ENCODE results near the gene TUT1. TPM values are rescaled to one million over a fixed set of nuclear protein-coding genes. Genes with fewer than 3 reads are reported as not detected.
A peak's percentile ranks its signal among the peaks of the same experiment; 100 is the strongest.

Gene TUT1
- total and polyA plus RNA-seq, 2 experiments from 2014 or later, result 6.1 to 12.1 TPM

DNA sequence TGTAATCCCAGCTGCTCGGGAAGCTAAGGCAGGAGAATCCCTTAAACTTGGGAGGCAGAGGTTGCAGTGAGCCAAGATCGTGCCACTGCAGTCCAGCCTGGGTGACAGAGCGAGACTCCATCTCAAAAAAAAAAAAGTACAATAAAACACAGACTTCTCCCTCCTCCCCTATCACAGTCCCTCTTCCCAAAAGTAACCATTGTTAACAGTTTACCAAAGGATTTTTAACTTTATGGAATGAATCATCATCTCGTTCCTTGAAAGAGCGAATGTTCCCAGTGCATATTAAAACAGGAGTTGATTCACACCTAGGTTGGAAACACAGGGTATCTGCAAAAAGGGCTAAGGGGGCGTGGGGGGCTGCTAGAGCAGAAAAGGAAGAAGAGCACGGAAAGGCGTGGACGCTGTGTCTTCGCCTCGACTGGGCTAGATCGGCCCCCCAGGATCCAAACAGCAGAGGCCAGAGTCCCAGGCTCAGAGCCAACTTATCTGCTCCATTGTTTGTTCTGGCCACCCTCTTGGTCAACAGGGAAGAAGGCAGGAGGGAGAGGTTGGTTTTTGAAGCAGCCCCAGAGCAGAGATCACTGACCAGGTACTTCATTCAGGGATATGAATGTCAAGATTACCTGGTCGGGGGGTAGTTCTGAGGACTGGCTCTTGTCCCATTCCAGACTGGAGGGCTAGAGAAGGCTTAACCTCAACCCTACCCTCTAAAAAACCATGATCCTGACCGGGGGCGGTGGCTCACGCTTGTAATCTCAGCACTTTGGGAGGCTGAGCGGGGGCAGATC, 42.6 kb downstream of the TUT1 start:
- H3K36me3 ChIP-seq (ENCODE audit: low read depth), result no peaks in the 10 kb centered on the region
- no peak for TF ChIP-seq EZH2 (IDR thresholded peaks at IDR 0.05; ENCODE audit: insufficient read depth, poor library complexity, severe bottlenecking)
- TF ChIP-seq EZH2phosphoT487 (IDR thresholded peaks at IDR 0.05; ENCODE audit: insufficient read depth, low read depth), result no peak
- 92% methylated on average over 17 of the region's 17 CpGs for WGBS, 2 experiments (ENCODE audit: low coverage in 1 of 2, low lambda C conversion rate in 2 of 2, missing lambda C conversion rate in 2 of 2)
- peaks cover 23% of the 10 kb centered on the region for H3K4me1 ChIP-seq (ENCODE audit: insufficient read depth)
- H3K9me2 ChIP-seq (ENCODE audit: insufficient read depth), result no peaks in the 10 kb centered on the region
- no peaks in the 10 kb centered on the region for H3K27me3 ChIP-seq (replicated peaks; ENCODE audit: insufficient read depth)
- no peak overlapping the region for H2AFZ ChIP-seq
- peaks cover 74% of the 10 kb centered on the region for H3K79me2 ChIP-seq (ENCODE audit: insufficient read depth)
- peaks cover 24% of the 10 kb centered on the region for H3F3A ChIP-seq (ENCODE audit: insufficient read depth)
- H3K27ac ChIP-seq, result no peak overlapping the region
- no peak overlapping the region for H3K9ac ChIP-seq
- no peaks in the 10 kb centered on the region for H4K20me1 ChIP-seq (ENCODE audit: insufficient read depth)
- in situ Hi-C loops (cut with MboI), result no loop called here
- H3K4me3 ChIP-seq, result no peak overlapping the region
- DNase-seq, result no peak
- no peaks in the 10 kb centered on the region for H3K9me3 ChIP-seq (ENCODE audit: low read depth)
- H3K4me2 ChIP-seq (ENCODE audit: unreplicated experiment), result no peak overlapping the region

DNA sequence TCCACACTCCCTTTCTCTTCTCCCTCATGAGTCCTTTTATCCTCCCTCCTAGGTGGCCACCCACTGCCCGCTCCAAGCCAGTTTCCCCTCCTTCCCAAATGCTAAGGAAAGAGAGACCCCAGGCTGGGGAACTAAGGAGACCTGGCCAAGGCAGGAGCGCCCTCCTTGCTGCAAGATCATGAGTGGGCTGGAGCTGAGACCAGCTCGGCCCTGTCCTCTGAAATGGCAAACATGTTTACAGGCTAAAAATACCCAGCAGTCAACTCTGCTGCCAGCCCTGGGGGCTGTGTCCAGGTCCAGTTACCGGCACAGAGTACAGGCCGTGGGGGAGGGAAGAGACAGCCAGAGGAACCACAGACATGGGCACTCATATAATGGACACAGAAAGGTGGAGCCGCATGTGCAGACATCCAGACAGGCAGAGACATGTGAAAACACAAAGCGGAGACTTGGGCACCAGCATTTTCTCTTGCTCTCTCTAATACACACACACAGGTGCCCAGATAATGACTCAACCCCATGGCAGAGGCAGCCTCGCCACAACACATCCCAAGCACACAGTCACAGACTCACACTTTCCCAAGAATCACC, 43.5 kb downstream of the TUT1 start:
- H3K9me3 ChIP-seq (ENCODE audit: low read depth), result no peaks in the 10 kb centered on the region
- H3K27me3 ChIP-seq (replicated peaks; ENCODE audit: insufficient read depth), result no peaks in the 10 kb centered on the region
- H3K9me2 ChIP-seq (ENCODE audit: insufficient read depth), result no peaks in the 10 kb centered on the region
- WGBS, 2 experiments (ENCODE audit: low coverage in 1 of 2, low lambda C conversion rate in 2 of 2, missing lambda C conversion rate in 2 of 2), result 36 to 42% methylated on average over 8 of the region's 8 CpGs
- peak overlapping the region; percentile 92 for H3K9ac ChIP-seq
- H3K4me3 ChIP-seq, result peak overlapping the region; percentile 96
- DNase-seq, result peak; percentile 41
- H2AFZ ChIP-seq, result peak overlapping the region; percentile 70
- in situ Hi-C loops (cut with MboI), result no loop called here
- H3K4me1 ChIP-seq (ENCODE audit: insufficient read depth), result peaks cover 20% of the 10 kb centered on the region
- no peaks in the 10 kb centered on the region for H4K20me1 ChIP-seq (ENCODE audit: insufficient read depth)
- TF ChIP-seq EZH2 (IDR thresholded peaks at IDR 0.05; ENCODE audit: insufficient read depth, poor library complexity, severe bottlenecking), result no peak
- H3F3A ChIP-seq (ENCODE audit: insufficient read depth), result peaks cover 24% of the 10 kb centered on the region
- H3K4me2 ChIP-seq (ENCODE audit: unreplicated experiment), result peak overlapping the region; percentile 86
- peaks cover 84% of the 10 kb centered on the region for H3K79me2 ChIP-seq (ENCODE audit: insufficient read depth)
- no peaks in the 10 kb centered on the region for H3K36me3 ChIP-seq (ENCODE audit: low read depth)
- peak overlapping the region; percentile 81 for H3K27ac ChIP-seq

DNA sequence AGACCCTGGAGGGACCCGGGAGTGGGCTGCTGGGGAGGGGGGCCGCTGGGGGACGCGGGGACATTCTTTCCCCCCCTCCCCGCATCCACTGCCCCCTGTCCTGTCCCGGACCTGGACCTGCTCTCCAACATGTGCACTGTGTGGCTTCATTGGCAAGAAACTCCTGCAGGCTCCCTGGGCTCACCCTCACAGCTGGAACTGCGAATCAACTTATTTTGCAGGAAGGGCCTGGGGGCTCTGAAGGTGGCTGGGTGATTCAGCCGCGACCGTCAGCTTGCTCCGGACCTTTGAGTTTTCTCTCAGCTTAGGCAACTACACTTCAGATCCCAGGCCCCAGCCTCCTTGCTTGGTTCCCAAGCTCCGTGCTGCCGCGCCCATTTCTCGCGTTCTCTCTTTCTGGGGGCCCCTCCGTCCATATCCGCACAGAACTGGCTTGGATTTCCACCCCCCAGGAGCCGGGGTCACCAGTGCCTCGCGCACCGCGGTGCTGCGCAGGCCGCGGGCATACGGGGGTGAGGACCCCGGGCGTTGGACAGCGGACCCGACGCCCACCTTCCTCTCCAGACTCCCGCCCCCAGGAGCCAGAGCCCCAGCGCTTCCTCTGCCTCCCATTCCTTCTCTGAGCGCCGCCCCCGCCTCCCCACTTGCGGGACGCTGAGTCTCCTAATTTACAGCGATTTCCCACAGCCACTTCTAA, 44.2 kb downstream of the TUT1 start:
- peak overlapping the region; percentile 86 for H3K4me2 ChIP-seq (ENCODE audit: unreplicated experiment)
- no peaks in the 10 kb centered on the region for H3K27me3 ChIP-seq (replicated peaks; ENCODE audit: insufficient read depth)
- in situ Hi-C loops (cut with MboI), result no loop called here
- peak overlapping the region; percentile 81 for H3K27ac ChIP-seq
- TF ChIP-seq EZH2 (IDR thresholded peaks at IDR 0.05; ENCODE audit: insufficient read depth, poor library complexity, severe bottlenecking), result no peak
- no peak for TF ChIP-seq EZH2phosphoT487 (IDR thresholded peaks at IDR 0.05; ENCODE audit: insufficient read depth, low read depth)
- peak overlapping the region; percentile 92 for H3K9ac ChIP-seq
- peak overlapping the region; percentile 70 for H2AFZ ChIP-seq
- peak; percentile 86 for DNase-seq
- H3K4me3 ChIP-seq, result peak overlapping the region; percentile 96
- H3K36me3 ChIP-seq (ENCODE audit: low read depth), result no peaks in the 10 kb centered on the region
- H3K4me1 ChIP-seq (ENCODE audit: insufficient read depth), result peaks cover 15% of the 10 kb centered on the region
- H3K9me2 ChIP-seq (ENCODE audit: insufficient read depth), result no peaks in the 10 kb centered on the region
- 1 to 2% methylated on average over 31 to 39 of the region's 40 CpGs for WGBS, 2 experiments (ENCODE audit: low coverage in 1 of 2, low lambda C conversion rate in 2 of 2, missing lambda C conversion rate in 2 of 2)
- no peaks in the 10 kb centered on the region; the same call in 1 of the 2 replicates for H4K20me1 ChIP-seq (ENCODE audit: insufficient read depth)
- peaks cover 23% of the 10 kb centered on the region for H3F3A ChIP-seq (ENCODE audit: insufficient read depth)
- peaks cover 90% of the 10 kb centered on the region for H3K79me2 ChIP-seq (ENCODE audit: insufficient read depth)
- no peaks in the 10 kb centered on the region for H3K9me3 ChIP-seq (ENCODE audit: low read depth)

DNA sequence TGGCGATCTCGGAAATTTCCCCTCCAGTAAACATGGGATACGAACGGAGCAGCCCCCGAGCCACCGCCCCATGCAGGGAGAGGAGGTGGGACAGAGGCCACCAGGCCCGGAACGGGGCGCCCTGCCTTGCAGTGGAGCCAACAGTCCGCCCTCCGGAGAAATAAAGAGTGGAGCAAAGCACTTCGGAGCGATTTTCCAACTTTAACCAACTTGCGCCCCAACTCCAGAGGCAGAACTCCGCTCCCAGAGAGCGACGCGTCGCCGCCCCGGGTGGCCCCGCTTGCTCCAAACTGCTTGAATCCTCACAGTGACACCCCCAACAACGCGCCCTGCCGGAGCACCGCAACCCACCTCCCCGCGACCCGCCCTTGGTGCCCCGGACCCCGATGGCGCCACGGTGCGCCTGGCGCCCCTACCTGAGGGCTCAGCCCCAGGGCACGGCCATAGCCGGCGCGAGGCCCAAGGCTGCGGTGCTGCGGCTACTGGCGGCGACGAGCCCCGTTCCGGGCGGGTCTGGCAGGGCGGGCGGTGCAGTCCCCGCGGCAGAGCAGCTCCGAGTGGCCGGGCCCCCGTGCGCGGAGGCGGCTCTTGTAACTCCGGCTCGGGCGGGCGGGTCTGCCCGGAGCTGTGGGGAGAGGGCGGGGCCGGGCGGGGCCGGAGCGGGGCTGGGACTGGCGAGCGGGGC, 44.9 kb downstream of the TUT1 start, which contains the start of gene AHNAK:
AHNAK (minus strand) TSS at position 563 of the 685 bp plus-strand sequence. CDS start 10,708 bp downstream, outside the sequence.
- in situ Hi-C loops (cut with MboI), result no loop called here
- peak within 1 kb of the TSS; percentile 96 for H3K4me3 ChIP-seq
- H3K79me2 ChIP-seq (ENCODE audit: insufficient read depth), result peaks cover 90% of the 10 kb centered on the region
- H3K4me2 ChIP-seq (ENCODE audit: unreplicated experiment), result peak within 1 kb of the TSS; percentile 86
- H3K36me3 ChIP-seq (ENCODE audit: low read depth), result no peaks in the 10 kb centered on the region
- peaks cover 18% of the 10 kb centered on the region for H3K4me1 ChIP-seq (ENCODE audit: insufficient read depth)
- no peaks in the 10 kb centered on the region for H3K27me3 ChIP-seq (replicated peaks; ENCODE audit: insufficient read depth)
- H4K20me1 ChIP-seq (ENCODE audit: insufficient read depth), result peaks cover 6% of the 10 kb centered on the region; the same call in 1 of the 2 replicates
- peak within 1 kb of the TSS; percentile 92 for H3K9ac ChIP-seq
- H3K9me2 ChIP-seq (ENCODE audit: insufficient read depth), result no peaks in the 10 kb centered on the region
- no peak for TF ChIP-seq EZH2phosphoT487 (IDR thresholded peaks at IDR 0.05; ENCODE audit: insufficient read depth, low read depth)
- TF ChIP-seq EZH2 (IDR thresholded peaks at IDR 0.05; ENCODE audit: insufficient read depth, poor library complexity, severe bottlenecking), result no peak
- H3K27ac ChIP-seq, result peak within 1 kb of the TSS; percentile 81
- no peaks in the 10 kb centered on the region for H3K9me3 ChIP-seq (ENCODE audit: low read depth)
- 1 to 2% methylated on average over 17 to 63 of the region's 69 CpGs for WGBS, 2 experiments (ENCODE audit: low coverage in 1 of 2, low lambda C conversion rate in 2 of 2, missing lambda C conversion rate in 2 of 2)
- peaks cover 23% of the 10 kb centered on the region for H3F3A ChIP-seq (ENCODE audit: insufficient read depth)
- H2AFZ ChIP-seq, result peak within 1 kb of the TSS; percentile 70
- peak; percentile 90 for DNase-seq

Measured in GM23248 (cell line).